HepG2 (cell line): ENCODE data around the gene BCL2L2. TPM values are rescaled to one million over a fixed set of nuclear protein-coding genes. Genes with fewer than 3 reads are reported as not detected.

Experiments
- CHD2 ChIP-seq: IDR thresholded peaks from 2 replicates; pipeline ENCODE4 v1.6.1; 2011; ENCODE audit warnings: low read depth, low read length, improper control_type of control experiment
- HIVEP1 ChIP-seq: sonication (generic); formaldehyde crosslinking; IDR thresholded peaks from 2 replicates; pipeline ENCODE4 v1.4.0; 2020; ENCODE audit warnings: mild to moderate bottlenecking, missing genetic modification reagents
- HMGA1 ChIP-seq: sonication (generic); formaldehyde crosslinking; conservative IDR thresholded peaks from 2 replicates; pipeline ENCODE4 v1.4.0; 2020; ENCODE audit warnings: missing genetic modification reagents
- POLR2AphosphoS5 ChIP-seq: IDR thresholded peaks from 2 replicates; pipeline ENCODE4 v1.6.1; 2012; ENCODE audit warnings: low read depth, low read length
- SALL1 ChIP-seq: sonication (generic); formaldehyde crosslinking; IDR thresholded peaks from 2 replicates; pipeline ENCODE4 v1.8.0; 2022; ENCODE audit warnings: mild to moderate bottlenecking, missing genetic modification reagents
- ZNF513 ChIP-seq: sonication (generic); formaldehyde crosslinking; conservative IDR thresholded peaks from 2 replicates; pipeline ENCODE4 v1.5.0; 2020; ENCODE audit warnings: missing genetic modification reagents
- ZNF644 ChIP-seq: IDR thresholded peaks from 2 replicates; pipeline ENCODE4 v1.6.1; 2016; ENCODE audit warnings: low read depth
- ZNF660 ChIP-seq: sonication (generic); formaldehyde crosslinking; IDR thresholded peaks from 2 replicates; pipeline ENCODE4 v1.5.1; 2020; ENCODE audit warnings: mild to moderate bottlenecking, low read depth, missing genetic modification reagents, borderline replicate concordance
- ZNF850 ChIP-seq: sonication (generic); formaldehyde crosslinking; conservative IDR thresholded peaks from 2 replicates; pipeline ENCODE4 v1.9.0; 2021; ENCODE audit warnings: mild to moderate bottlenecking, missing genetic modification reagents
- polyA plus RNA-seq, 8 experiments: library from polyadenylated mRNA; depleted of rRNA in 3 of 8; stranded (reverse) in 7 of 8; unstranded in 1 of 8; fragments of >200 nt; fragmentation: Illumina TruSeq in 4 of 8; extraction: Trizol in 4 of 8; gene quantifications; 2 replicates each; pipeline versions ENCODE4 v1.2.1 to v1.2.3, GENCODE V29; 2011 to 2016; ENCODE audit warnings: low read depth in 4 of 8, missing spikeins in 1 of 8, mixed read lengths in 1 of 8; ENCODE audit not compliant: insufficient read depth in 1 of 8
- total RNA-seq, 5 experiments: library from RNA; depleted of rRNA; stranded (reverse); fragments of >200 nt; fragmentation: Illumina TruSeq; extraction: Trizol; gene quantifications; 2 replicates each; pipeline ENCODE4 v1.2.3, GENCODE V29; 2016; ENCODE audit warnings: low read depth in 1 of 5
- TF ChIP-seq, protein P1 (sequence below): sonication (generic); formaldehyde crosslinking; IDR thresholded peaks from 2 replicates; pipeline ENCODE4 v1.5.0; 2020; ENCODE audit warnings: mild to moderate bottlenecking, missing genetic modification reagents, borderline replicate concordance
- TF ChIP-seq, protein P2 (sequence below): sonication (generic); formaldehyde crosslinking; IDR thresholded peaks from 2 replicates; pipeline ENCODE4 v1.8.0; 2023; ENCODE audit warnings: mild to moderate bottlenecking, missing genetic modification reagents
- TF ChIP-seq, protein P3 (sequence below), 2 experiments: fragments of 450-650 bp in 1 of 2; sonication (generic) in 1 of 2; formaldehyde crosslinking; IDR thresholded peaks; 2 replicates each; pipeline versions ENCODE4 v1.5.0 to v1.8.0; 2020 to 2022; ENCODE audit warnings: mild to moderate bottlenecking in 1 of 2, missing genetic modification reagents in 1 of 2

Gene BCL2L2
- total and polyA plus RNA-seq, 2 of the 13 experiments (the other 11 are each of a cell fraction or from before 2014, with no cell fraction given): 28.1 to 49.8 TPM

DNA sequence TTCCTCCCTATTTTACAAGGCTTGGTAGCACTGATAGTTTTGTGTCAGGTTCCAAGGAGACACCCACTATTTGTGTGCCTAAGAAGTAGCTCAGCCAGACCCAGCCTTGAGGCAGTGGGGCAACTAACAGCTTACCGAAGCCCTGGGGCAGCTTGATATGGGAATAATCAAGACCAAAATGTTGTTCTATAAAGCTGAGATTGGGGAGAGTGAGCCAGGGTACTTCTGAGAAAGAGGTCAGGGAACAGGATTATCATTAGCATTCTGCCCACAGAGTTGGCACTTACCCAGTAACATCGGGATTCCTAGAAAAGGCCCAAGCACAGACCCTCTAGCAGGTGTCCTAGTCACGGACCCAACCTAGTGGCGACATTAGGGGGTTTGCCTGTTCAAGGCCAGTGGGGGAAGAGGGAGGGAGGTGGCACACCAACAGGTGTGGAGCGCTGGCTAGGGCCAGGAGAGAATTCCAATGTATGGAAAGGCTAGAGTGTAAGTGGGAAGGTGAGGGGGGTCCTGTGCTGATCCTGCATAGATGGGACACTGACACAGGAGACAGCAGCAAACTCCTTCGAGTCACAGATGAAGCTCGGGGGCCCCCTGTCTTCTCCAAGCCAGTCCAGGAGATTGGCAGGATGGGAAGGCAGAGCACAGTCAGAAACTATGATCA lies 8.9 kb upstream of the BCL2L2 start (continued):
- TF ChIP-seq, protein P1, sequence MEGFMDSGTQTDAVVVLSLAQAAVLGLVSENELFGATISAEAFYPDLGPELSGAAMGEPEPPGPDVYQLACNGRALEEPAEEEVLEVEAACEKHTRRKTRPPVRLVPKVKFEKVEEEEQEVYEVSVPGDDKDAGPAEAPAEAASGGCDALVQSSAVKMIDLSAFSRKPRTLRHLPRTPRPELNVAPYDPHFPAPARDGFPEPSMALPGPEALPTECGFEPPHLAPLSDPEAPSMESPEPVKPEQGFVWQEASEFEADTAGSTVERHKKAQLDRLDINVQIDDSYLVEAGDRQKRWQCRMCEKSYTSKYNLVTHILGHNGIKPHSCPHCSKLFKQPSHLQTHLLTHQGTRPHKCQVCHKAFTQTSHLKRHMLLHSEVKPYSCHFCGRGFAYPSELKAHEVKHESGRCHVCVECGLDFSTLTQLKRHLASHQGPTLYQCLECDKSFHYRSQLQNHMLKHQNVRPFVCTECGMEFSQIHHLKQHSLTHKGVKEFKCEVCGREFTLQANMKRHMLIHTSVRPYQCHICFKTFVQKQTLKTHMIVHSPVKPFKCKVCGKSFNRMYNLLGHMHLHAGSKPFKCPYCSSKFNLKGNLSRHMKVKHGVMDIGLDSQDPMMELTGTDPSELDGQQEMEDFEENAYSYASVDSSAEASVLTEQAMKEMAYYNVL (CRISPR knock-in tag): no peak
- TF ChIP-seq HIVEP1 (no peak), POLR2AphosphoS5 (peak; percentile 13; the same call in 1 of the 2 replicates), HMGA1 (CRISPR knock-in tag) (no peak), SALL1 (CRISPR knock-in tag) (no peak), CHD2 (no peak), ZNF660 (CRISPR knock-in tag) (no peak), ZNF513 (no peak), ZNF850 (no peak), ZNF644 (CRISPR knock-in tag) (no peak)
- TF ChIP-seq, protein P2, sequence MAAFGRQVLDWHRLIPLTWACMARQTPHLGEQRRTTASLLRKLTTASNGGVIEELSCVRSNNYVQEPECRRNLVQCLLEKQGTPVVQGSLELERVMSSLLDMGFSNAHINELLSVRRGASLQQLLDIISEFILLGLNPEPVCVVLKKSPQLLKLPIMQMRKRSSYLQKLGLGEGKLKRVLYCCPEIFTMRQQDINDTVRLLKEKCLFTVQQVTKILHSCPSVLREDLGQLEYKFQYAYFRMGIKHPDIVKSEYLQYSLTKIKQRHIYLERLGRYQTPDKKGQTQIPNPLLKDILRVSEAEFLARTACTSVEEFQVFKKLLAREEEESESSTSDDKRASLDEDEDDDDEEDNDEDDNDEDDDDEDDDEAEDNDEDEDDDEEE (CRISPR knock-in tag): 0 out of 2 replicates have a peak, but pooled peaks have one; percentile 21
- TF ChIP-seq, protein P3, sequence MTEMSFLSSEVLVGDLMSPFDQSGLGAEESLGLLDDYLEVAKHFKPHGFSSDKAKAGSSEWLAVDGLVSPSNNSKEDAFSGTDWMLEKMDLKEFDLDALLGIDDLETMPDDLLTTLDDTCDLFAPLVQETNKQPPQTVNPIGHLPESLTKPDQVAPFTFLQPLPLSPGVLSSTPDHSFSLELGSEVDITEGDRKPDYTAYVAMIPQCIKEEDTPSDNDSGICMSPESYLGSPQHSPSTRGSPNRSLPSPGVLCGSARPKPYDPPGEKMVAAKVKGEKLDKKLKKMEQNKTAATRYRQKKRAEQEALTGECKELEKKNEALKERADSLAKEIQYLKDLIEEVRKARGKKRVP (CRISPR knock-in tag; IDR thresholded peaks at IDR 0.05): no peak
